ENCODE measurements around the gene ADA. TPM values are rescaled to one million over a fixed set of nuclear protein-coding genes. Genes with fewer than 3 reads are reported as not detected.

ADA gene
- total RNA-seq, 1 donor from 2014 or later, result 25.3 TPM

- intact Hi-C loops (cut with DNase I), result no loop called here
- no peak for DNase-seq (ENCODE audit: extremely low spot score in 2 of 2)
- H3K4me1 ChIP-seq, result peaks cover 19% of the 10 kb centered on the region
- H3K9me3 ChIP-seq, result no peaks in the 10 kb centered on the region
- no peaks in the 10 kb centered on the region for H3K27me3 ChIP-seq
- H3K4me3 ChIP-seq, result no peak overlapping the region
- H3K27ac ChIP-seq, result no peak overlapping the region
- TF ChIP-seq POLR2AphosphoS5 (IDR thresholded peaks at IDR 0.05; ENCODE audit: insufficient read depth in 1 of 2, low read depth in 1 of 2) (no peak), POLR2A (IDR thresholded peaks at IDR 0.05) (no peak), CTCF (IDR thresholded peaks at IDR 0.05) (no peak)
- no peaks in the 10 kb centered on the region for H3K36me3 ChIP-seq
These were observed 1.5 kb downstream of the ADA start for GRCh38 chr20:44649976-44650375.

DNA sequence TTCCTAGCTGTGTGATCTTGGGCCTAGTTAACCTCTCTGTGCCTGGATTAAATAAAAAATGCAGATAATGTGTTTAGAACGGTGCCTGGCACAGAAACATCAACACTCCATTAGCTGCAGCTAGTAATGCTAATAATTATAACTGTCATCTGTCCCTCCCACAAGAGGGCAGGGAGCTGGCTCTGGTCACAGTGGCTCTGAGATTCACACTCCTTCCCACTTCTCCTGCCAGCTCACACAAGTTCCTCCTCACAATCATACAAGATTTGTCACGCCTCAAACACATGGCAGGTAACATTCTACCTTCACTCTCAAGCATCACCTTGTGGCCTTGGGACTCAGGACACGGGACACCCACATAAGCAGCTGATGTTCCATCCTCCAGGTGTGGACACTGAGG, 2.4 kb downstream of the ADA start:
- H3K4me3 ChIP-seq, result no peak overlapping the region
- intact Hi-C loops (cut with DNase I), result no loop called here
- no peak for DNase-seq (ENCODE audit: extremely low spot score in 2 of 2)
- peaks cover 24% of the 10 kb centered on the region for H3K4me1 ChIP-seq
- H3K9me3 ChIP-seq, result no peaks in the 10 kb centered on the region
- TF ChIP-seq POLR2A (IDR thresholded peaks at IDR 0.05) (no peak), POLR2AphosphoS5 (IDR thresholded peaks at IDR 0.05; ENCODE audit: insufficient read depth in 1 of 2, low read depth in 1 of 2) (no peak), CTCF (IDR thresholded peaks at IDR 0.05) (no peak)
- no peaks in the 10 kb centered on the region for H3K27me3 ChIP-seq
- no peak overlapping the region for H3K27ac ChIP-seq
- no peaks in the 10 kb centered on the region for H3K36me3 ChIP-seq

DNA sequence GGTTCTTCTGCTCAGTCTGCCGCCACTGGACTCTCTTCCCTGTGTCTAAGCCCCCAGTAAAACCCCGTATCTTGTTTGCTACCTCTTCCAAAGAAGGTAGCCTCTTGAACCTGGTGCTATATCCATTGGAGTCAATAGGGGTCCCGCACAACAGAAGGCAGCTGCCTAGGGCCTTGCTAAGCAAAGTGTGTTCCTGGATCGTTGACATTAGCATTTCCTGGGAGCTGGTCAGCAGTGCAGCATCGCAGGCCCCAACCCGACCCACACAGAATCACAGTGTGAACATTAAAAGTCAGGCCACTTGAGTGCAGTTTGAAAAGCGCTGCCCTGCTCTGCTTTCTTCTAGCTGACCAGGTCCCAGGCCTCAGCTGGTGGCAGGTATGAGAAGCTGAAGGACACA, 2.9 kb downstream of the ADA start:
- TF ChIP-seq CTCF (IDR thresholded peaks at IDR 0.05), result no peak
- H3K27ac ChIP-seq, result no peak overlapping the region
- H3K9me3 ChIP-seq, result no peaks in the 10 kb centered on the region
- no peaks in the 10 kb centered on the region for H3K36me3 ChIP-seq
- peaks cover 29% of the 10 kb centered on the region for H3K4me1 ChIP-seq
- intact Hi-C loops (cut with DNase I), result no loop called here
- no peaks in the 10 kb centered on the region for H3K27me3 ChIP-seq
- no peak for DNase-seq (ENCODE audit: extremely low spot score in 2 of 2)
- no peak overlapping the region for H3K4me3 ChIP-seq

- Histone ChIP-seq H3K4me1 (peaks cover 31% of the 10 kb centered on the region), H3K27ac (no peak overlapping the region), H3K4me3 (no peak overlapping the region), H3K36me3 (no peaks in the 10 kb centered on the region), H3K9me3 (no peaks in the 10 kb centered on the region), H3K27me3 (no peaks in the 10 kb centered on the region)
- intact Hi-C loops (cut with DNase I), result no loop called here
- TF ChIP-seq POLR2A (IDR thresholded peaks at IDR 0.05), result no peak
- no peak for TF ChIP-seq CTCF (IDR thresholded peaks at IDR 0.05)
- TF ChIP-seq POLR2AphosphoS5 (IDR thresholded peaks at IDR 0.05; ENCODE audit: insufficient read depth in 1 of 2, low read depth in 1 of 2), result no peak
- DNase-seq (ENCODE audit: extremely low spot score in 2 of 2), result no peak
These were observed 3.4 kb downstream of the ADA start for GRCh38 chr20:44648068-44648467.

- intact Hi-C loops (cut with DNase I), result no loop called here
- no peaks in the 10 kb centered on the region for H3K27me3 ChIP-seq
- H3K36me3 ChIP-seq, result no peaks in the 10 kb centered on the region
- no peak for DNase-seq (ENCODE audit: extremely low spot score in 2 of 2)
- no peak for TF ChIP-seq POLR2A (IDR thresholded peaks at IDR 0.05)
- no peak for TF ChIP-seq POLR2AphosphoS5 (IDR thresholded peaks at IDR 0.05; ENCODE audit: insufficient read depth in 1 of 2, low read depth in 1 of 2)
- no peak for TF ChIP-seq CTCF (IDR thresholded peaks at IDR 0.05)
- peaks cover 41% of the 10 kb centered on the region for H3K4me1 ChIP-seq
- H3K4me3 ChIP-seq, result no peak overlapping the region
- no peaks in the 10 kb centered on the region for H3K9me3 ChIP-seq
- H3K27ac ChIP-seq, result no peak overlapping the region
These were observed 4.7 kb downstream of the ADA start for GRCh38 chr20:44646641-44647274.
